A673 (cell line): ENCODE data around the gene TMOD3.

Experiments
- CTCF ChIP-seq: fragments of 300-800, 200-600 bp; sonication (generic); conservative IDR thresholded peaks from 2 replicates; pipeline ENCODE4 v1.5.1; 2017; ENCODE audit warnings: low read depth, mild to moderate bottlenecking, antibody characterized with exemption, low read length, moderate library complexity, mixed read lengths
- EZH2 ChIP-seq: fragments of 200-600 bp; sonication (generic); IDR thresholded peaks from 2 replicates; pipeline ENCODE4 v1.6.1; 2017; ENCODE audit warnings: borderline replicate concordance, low read depth, mild to moderate bottlenecking, mixed read lengths, antibody characterized with exemption, low read length; ENCODE audit not compliant: poor library complexity, severe bottlenecking

- no peak for TF ChIP-seq EZH2
- no peak for TF ChIP-seq CTCF
Observed at GRCh38 chr15:51833772-51834171, 4.3 kb downstream of the TMOD3 start.
